ENCODE data around the gene NUDT16L1. TPM values are rescaled to one million over a fixed set of nuclear protein-coding genes. Genes with fewer than 3 reads are reported as not detected.

Gene NUDT16L1
- total and polyA plus RNA-seq, 2 of the 13 experiments (the other 11 are each of a cell fraction or from before 2014, with no cell fraction given) = 28.0 to 40.5 TPM

GRCh38 chr16:4693296-4693955 lies at the start of gene NUDT16L1 (continued):
- TF ChIP-seq, protein P1, sequence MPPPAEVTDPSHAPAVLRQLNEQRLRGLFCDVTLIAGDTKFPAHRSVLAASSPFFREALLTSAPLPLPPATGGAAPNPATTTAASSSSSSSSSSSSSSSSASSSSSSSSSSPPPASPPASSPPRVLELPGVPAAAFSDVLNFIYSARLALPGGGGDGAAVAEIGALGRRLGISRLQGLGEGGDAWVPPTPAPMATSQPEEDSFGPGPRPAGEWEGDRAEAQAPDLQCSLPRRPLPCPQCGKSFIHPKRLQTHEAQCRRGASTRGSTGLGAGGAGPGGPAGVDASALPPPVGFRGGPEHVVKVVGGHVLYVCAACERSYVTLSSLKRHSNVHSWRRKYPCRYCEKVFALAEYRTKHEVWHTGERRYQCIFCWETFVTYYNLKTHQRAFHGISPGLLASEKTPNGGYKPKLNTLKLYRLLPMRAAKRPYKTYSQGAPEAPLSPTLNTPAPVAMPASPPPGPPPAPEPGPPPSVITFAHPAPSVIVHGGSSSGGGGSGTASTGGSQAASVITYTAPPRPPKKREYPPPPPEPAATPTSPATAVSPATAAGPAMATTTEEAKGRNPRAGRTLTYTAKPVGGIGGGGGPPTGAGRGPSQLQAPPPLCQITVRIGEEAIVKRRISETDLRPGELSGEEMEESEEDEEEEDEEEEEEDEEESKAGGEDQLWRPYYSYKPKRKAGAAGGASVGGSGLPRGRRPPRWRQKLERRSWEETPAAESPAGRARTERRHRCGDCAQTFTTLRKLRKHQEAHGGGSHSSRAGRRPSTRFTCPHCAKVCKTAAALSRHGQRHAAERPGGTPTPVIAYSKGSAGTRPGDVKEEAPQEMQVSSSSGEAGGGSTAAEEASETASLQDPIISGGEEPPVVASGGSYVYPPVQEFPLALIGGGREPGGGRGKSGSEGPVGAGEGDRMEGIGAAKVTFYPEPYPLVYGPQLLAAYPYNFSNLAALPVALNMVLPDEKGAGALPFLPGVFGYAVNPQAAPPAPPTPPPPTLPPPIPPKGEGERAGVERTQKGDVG (CRISPR knock-in tag; IDR thresholded peaks at IDR 0.05; ENCODE audit: borderline replicate concordance) = 0 out of 2 replicates have a peak, but pooled peaks have one; percentile 17
- TF ChIP-seq ETV5 (CRISPR knock-in tag; IDR thresholded peaks at IDR 0.05; ENCODE audit: borderline replicate concordance) (no peak), CENPX (CRISPR knock-in tag; IDR thresholded peaks at IDR 0.05) (no peak), GATA4 (IDR thresholded peaks at IDR 0.05; ENCODE audit: borderline replicate concordance, low read depth) (no peak; the same call in 1 of the 2 replicates), TOPORS (CRISPR knock-in tag; IDR thresholded peaks at IDR 0.05) (0 out of 2 replicates have a peak, but pooled peaks have one; percentile 23), HDAC1 (CRISPR knock-in tag; IDR thresholded peaks at IDR 0.05) (peak; percentile 32), HDAC6 (IDR thresholded peaks at IDR 0.05; ENCODE audit: low read depth, low read length) (no peak), SP1 (IDR thresholded peaks at IDR 0.05) (no peak), SP1 (CRISPR knock-in tag; IDR thresholded peaks at IDR 0.05) (no peak), NR1H2 (CRISPR knock-in tag; IDR thresholded peaks at IDR 0.05; ENCODE audit: borderline replicate concordance, low read depth) (no peak), PBX2 (CRISPR knock-in tag; IDR thresholded peaks at IDR 0.05) (no peak), RAD51 (IDR thresholded peaks at IDR 0.05; ENCODE audit: borderline replicate concordance) (no peak), MTF2 (CRISPR knock-in tag; IDR thresholded peaks at IDR 0.05; ENCODE audit: borderline replicate concordance) (no peak), ZNF569 (CRISPR knock-in tag; IDR thresholded peaks at IDR 0.05; ENCODE audit: borderline replicate concordance) (no peak), ZNF543 (CRISPR knock-in tag; IDR thresholded peaks at IDR 0.05) (no peak), YY1 (IDR thresholded peaks at IDR 0.05; ENCODE audit: insufficient read depth, insufficient replicate concordance, low read depth, low read length) (peak; percentile 88)
- TF ChIP-seq, protein P2, sequence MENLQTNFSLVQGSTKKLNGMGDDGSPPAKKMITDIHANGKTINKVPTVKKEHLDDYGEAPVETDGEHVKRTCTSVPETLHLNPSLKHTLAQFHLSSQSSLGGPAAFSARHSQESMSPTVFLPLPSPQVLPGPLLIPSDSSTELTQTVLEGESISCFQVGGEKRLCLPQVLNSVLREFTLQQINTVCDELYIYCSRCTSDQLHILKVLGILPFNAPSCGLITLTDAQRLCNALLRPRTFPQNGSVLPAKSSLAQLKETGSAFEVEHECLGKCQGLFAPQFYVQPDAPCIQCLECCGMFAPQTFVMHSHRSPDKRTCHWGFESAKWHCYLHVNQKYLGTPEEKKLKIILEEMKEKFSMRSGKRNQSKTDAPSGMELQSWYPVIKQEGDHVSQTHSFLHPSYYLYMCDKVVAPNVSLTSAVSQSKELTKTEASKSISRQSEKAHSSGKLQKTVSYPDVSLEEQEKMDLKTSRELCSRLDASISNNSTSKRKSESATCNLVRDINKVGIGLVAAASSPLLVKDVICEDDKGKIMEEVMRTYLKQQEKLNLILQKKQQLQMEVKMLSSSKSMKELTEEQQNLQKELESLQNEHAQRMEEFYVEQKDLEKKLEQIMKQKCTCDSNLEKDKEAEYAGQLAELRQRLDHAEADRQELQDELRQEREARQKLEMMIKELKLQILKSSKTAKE (CRISPR knock-in tag; IDR thresholded peaks at IDR 0.05; ENCODE audit: borderline replicate concordance) = no peak
- TF ChIP-seq, protein P3, sequence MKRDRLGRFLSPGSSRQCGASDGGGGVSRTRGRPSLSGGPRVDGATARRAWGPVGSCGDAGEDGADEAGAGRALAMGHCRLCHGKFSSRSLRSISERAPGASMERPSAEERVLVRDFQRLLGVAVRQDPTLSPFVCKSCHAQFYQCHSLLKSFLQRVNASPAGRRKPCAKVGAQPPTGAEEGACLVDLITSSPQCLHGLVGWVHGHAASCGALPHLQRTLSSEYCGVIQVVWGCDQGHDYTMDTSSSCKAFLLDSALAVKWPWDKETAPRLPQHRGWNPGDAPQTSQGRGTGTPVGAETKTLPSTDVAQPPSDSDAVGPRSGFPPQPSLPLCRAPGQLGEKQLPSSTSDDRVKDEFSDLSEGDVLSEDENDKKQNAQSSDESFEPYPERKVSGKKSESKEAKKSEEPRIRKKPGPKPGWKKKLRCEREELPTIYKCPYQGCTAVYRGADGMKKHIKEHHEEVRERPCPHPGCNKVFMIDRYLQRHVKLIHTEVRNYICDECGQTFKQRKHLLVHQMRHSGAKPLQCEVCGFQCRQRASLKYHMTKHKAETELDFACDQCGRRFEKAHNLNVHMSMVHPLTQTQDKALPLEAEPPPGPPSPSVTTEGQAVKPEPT (CRISPR knock-in tag; IDR thresholded peaks at IDR 0.05; ENCODE audit: low read depth) = no peak

All from HepG2 (cell line).